Gastrocnemius medialis (tissue), 4 donors: ENCODE results near the gene SPECC1L. TPM values are rescaled to one million over a fixed set of nuclear protein-coding genes. Genes with fewer than 3 reads are reported as not detected.
A peak's percentile ranks its signal among the peaks of the same experiment; 100 is the strongest.

Experiments
- ATAC-seq, 2 donors: fragments of 150-250 bp; one replicate each; pipeline ENCODE4 v1.9.1; 2016
- DNase-seq, 2 donors: peaks; one replicate each; pipeline ENCODE4 v3.0.0-alpha.2; 2019
- H3K27ac ChIP-seq, 4 donors: fragments of 200-600 bp; sonication (generic); 1 replicate in 1 of 4; 2 replicates in 3 of 4; pipeline ENCODE4 v1.5.1; 2016 to 2018; ENCODE audit warnings: mild to moderate bottlenecking in 2 of 4, moderate library complexity in 1 of 4
- H3K27me3 ChIP-seq, 3 donors: fragments of 200-600 bp; sonication (generic) in 2 of 3; 1 replicate in 1 of 3; 2 replicates in 2 of 3; pipeline versions ENCODE4 v1.5.1 to v1.6.0; 2016 to 2019; ENCODE audit warnings: mild to moderate bottlenecking in 1 of 3, moderate library complexity in 1 of 3
- H3K36me3 ChIP-seq, 2 donors: fragments of 200-600 bp; sonication (generic) in 1 of 2; one replicate each; pipeline ENCODE4 v1.5.1; 2017 to 2018
- H3K4me1 ChIP-seq, 2 donors: fragments of 200-600 bp; sonication (generic) in 1 of 2; one replicate each; pipeline ENCODE4 v1.5.1; 2016 to 2017; ENCODE audit warnings: mild to moderate bottlenecking in 2 of 2
- H3K4me3 ChIP-seq, 4 donors: fragments of 200-600 bp; sonication (generic) in 3 of 4; 1 replicate in 1 of 4; 2 replicates in 3 of 4; pipeline ENCODE4 v1.5.1; 2016 to 2019; ENCODE audit warnings: mild to moderate bottlenecking in 2 of 4
- H3K9me3 ChIP-seq, 3 donors: fragments of 200-600 bp; sonication (generic) in 2 of 3; 1 replicate in 1 of 3; 2 replicates in 2 of 3; pipeline ENCODE4 v1.5.1; 2016 to 2019
- CTCF ChIP-seq, 5 experiments: fragments of 450-650 bp in 3 of 5; fragments of 200-600 bp in 2 of 5; sonication (generic) in 2 of 5; IDR thresholded peaks in 4 of 5; conservative IDR thresholded peaks in 1 of 5; 1 replicate in 4 of 5; 2 replicates in 1 of 5; pipeline ENCODE4 v1.5.1; 2016 to 2019; ENCODE audit warnings: antibody characterized with exemption in 5 of 5, mild to moderate bottlenecking in 3 of 5, moderate library complexity in 3 of 5
- POLR2A ChIP-seq, 2 donors: fragments of 450-650 bp; IDR thresholded peaks; one replicate each; pipeline ENCODE4 v1.6.1; 2017; ENCODE audit warnings: antibody characterized with exemption in 2 of 2, mild to moderate bottlenecking in 2 of 2, moderate library complexity in 2 of 2
- in situ Hi-C, 4 donors: fragments of 200-750 bp; cut with MboI; loops; one replicate each; pipeline versions ENCODE4 v1.15.0 to v1.8.0; 2017; ENCODE audit warnings: low sequenced_read_pairs in 4 of 4
- intact Hi-C: fragments of 100-400 bp; cut with DNase I; formaldehyde crosslinking; loops from one replicate; pipeline ENCODE4 v1.15.1; 2023; ENCODE audit warnings: low total_unique reads
- total RNA-seq, 4 donors: library from RNA; depleted of rRNA; stranded (reverse); fragments of >200 nt; gene quantifications; one replicate each; pipeline versions ENCODE4 v1.1.0 to v1.2.3, GENCODE V29; 2016

SPECC1L gene
- total RNA-seq, 4 donors from 2014 or later = 16.2 to 19.9 (median 18.7) TPM

- Histone ChIP-seq H3K9me3 (no peaks in the 10 kb centered on the region), H3K36me3 (no peaks in the 10 kb centered on the region), H3K4me1 (peaks cover 27 to 32% of the 10 kb centered on the region in 2 donors), H3K27me3 (no peaks in the 10 kb centered on the region), H3K4me3 (no peak overlapping the region), H3K27ac (no peak overlapping the region)
- no peak for TF ChIP-seq POLR2A (IDR thresholded peaks at IDR 0.05)
- no peak for TF ChIP-seq CTCF (IDR thresholded peaks at IDR 0.05 in 4 of 5, conservative IDR thresholded peaks at IDR 0.05 in 1 of 5)
- intact Hi-C loops = no loop called here
- DNase-seq = no peak
- no peak for ATAC-seq
- in situ Hi-C loops = no loop called here
Observed at GRCh38 chr22:24386937-24387471, 116.4 kb downstream of the SPECC1L start.

GRCh38 chr22:24389680-24390079 is 119.0 kb downstream of the SPECC1L start:
- H3K9me3 ChIP-seq = no peaks in the 10 kb centered on the region
- intact Hi-C loops (no loop called here), in situ Hi-C loops (no loop called here)
- TF ChIP-seq CTCF (IDR thresholded peaks at IDR 0.05 in 4 of 5, conservative IDR thresholded peaks at IDR 0.05 in 1 of 5) (no peak), POLR2A (IDR thresholded peaks at IDR 0.05) (no peak)
- H3K36me3 ChIP-seq = no peaks in the 10 kb centered on the region
- ATAC-seq (no peak), DNase-seq (no peak)
- H3K27ac ChIP-seq = peak overlapping the region; percentile 52 to 66 (median 56)
- H3K27me3 ChIP-seq = no peaks in the 10 kb centered on the region
- no peak overlapping the region for H3K4me3 ChIP-seq
- H3K4me1 ChIP-seq = peaks cover 33 to 47% of the 10 kb centered on the region in 2 donors

- intact Hi-C loops (no loop called here), in situ Hi-C loops (no loop called here)
- no peak overlapping the region for H3K4me3 ChIP-seq
- peak overlapping the region; percentile 52 to 66 (median 56) for H3K27ac ChIP-seq
- DNase-seq (no peak), ATAC-seq (peak in 1 of 2 donors; percentile 38)
- peaks cover 33 to 47% of the 10 kb centered on the region in 2 donors for H3K4me1 ChIP-seq
- no peaks in the 10 kb centered on the region for H3K9me3 ChIP-seq
- H3K27me3 ChIP-seq = no peaks in the 10 kb centered on the region
- no peak for TF ChIP-seq CTCF (IDR thresholded peaks at IDR 0.05 in 4 of 5, conservative IDR thresholded peaks at IDR 0.05 in 1 of 5)
- TF ChIP-seq POLR2A (IDR thresholded peaks at IDR 0.05) = no peak
- H3K36me3 ChIP-seq = no peaks in the 10 kb centered on the region
Observed at GRCh38 chr22:24390156-24390555, 119.5 kb downstream of the SPECC1L start.

- peak in 1 of 2 donors; percentile 67 for DNase-seq
- Histone ChIP-seq H3K36me3 (no peaks in the 10 kb centered on the region), H3K4me3 (no peak overlapping the region), H3K9me3 (no peaks in the 10 kb centered on the region), H3K4me1 (peaks cover 33 to 47% of the 10 kb centered on the region in 2 donors), H3K27ac (peak overlapping the region; percentile 52 to 68 (median 60)), H3K27me3 (no peaks in the 10 kb centered on the region)
- intact Hi-C loops (no loop called here), in situ Hi-C loops (no loop called here)
- ATAC-seq = peak; percentile 70 to 90
- TF ChIP-seq POLR2A (IDR thresholded peaks at IDR 0.05) = no peak
- no peak for TF ChIP-seq CTCF (IDR thresholded peaks at IDR 0.05 in 4 of 5, conservative IDR thresholded peaks at IDR 0.05 in 1 of 5)
Observed at GRCh38 chr22:24390576-24390975, 119.9 kb downstream of the SPECC1L start.

GRCh38 chr22:24391836-24392217 is 121.2 kb downstream of the SPECC1L start:
- no peaks in the 10 kb centered on the region for H3K9me3 ChIP-seq
- TF ChIP-seq POLR2A (IDR thresholded peaks at IDR 0.05) (no peak), CTCF (IDR thresholded peaks at IDR 0.05 in 4 of 5, conservative IDR thresholded peaks at IDR 0.05 in 1 of 5) (no peak)
- H3K4me1 ChIP-seq = peaks cover 33 to 57% of the 10 kb centered on the region in 2 donors
- intact Hi-C loops (no loop called here), in situ Hi-C loops (no loop called here)
- H3K27ac ChIP-seq = peak overlapping the region; percentile 46 to 68 (median 60)
- peaks cover 0 to 3% of the 10 kb centered on the region in 2 donors for H3K36me3 ChIP-seq
- DNase-seq = no peak
- no peak for ATAC-seq
- no peak overlapping the region for H3K4me3 ChIP-seq
- no peaks in the 10 kb centered on the region for H3K27me3 ChIP-seq
